Heart right ventricle (tissue), 16 donors: ENCODE data around the gene TBX5. TPM values are rescaled to one million over a fixed set of nuclear protein-coding genes. Genes with fewer than 3 reads are reported as not detected.

Experiments used
- ATAC-seq, 8 donors: fragments of 200-7000 bp; cut with Tn5 transposase; one replicate each; pipeline ENCODE4 v1.9.1; 2020; ENCODE audit warnings: mild to moderate bottlenecking in 8 of 8, moderate library complexity in 8 of 8, moderate number of reproducible peaks in 1 of 8
- DNase-seq, 2 donors: peaks; one replicate each; pipeline ENCODE4 v3.0.0-alpha.2; 2020
- H3K27ac ChIP-seq, 10 donors: fragments of 200-600 bp; sonication (generic) in 2 of 10; one replicate each; pipeline versions ENCODE4 v1.5.0 to v1.8.0; 2020 to 2022; ENCODE audit warnings: mild to moderate bottlenecking in 3 of 10
- H3K27me3 ChIP-seq, 7 donors: fragments of 200-600 bp; one replicate each; pipeline ENCODE4 v1.8.0; 2021 to 2022; ENCODE audit warnings: mild to moderate bottlenecking in 2 of 7
- H3K36me3 ChIP-seq, 9 donors: fragments of 200-600 bp; sonication (generic) in 1 of 9; one replicate each; pipeline versions ENCODE4 v1.5.0 to v1.8.0; 2020 to 2022; ENCODE audit warnings: mild to moderate bottlenecking in 2 of 9
- H3K4me1 ChIP-seq, 9 donors: fragments of 200-600 bp; sonication (generic) in 1 of 9; one replicate each; pipeline versions ENCODE4 v1.5.0 to v1.8.0; 2020 to 2022; ENCODE audit warnings: mild to moderate bottlenecking in 4 of 9
- H3K4me3 ChIP-seq, 10 donors: fragments of 200-600 bp; sonication (generic) in 2 of 10; one replicate each; pipeline versions ENCODE4 v1.5.0 to v1.8.0; 2020 to 2022; ENCODE audit warnings: mild to moderate bottlenecking in 7 of 10, moderate library complexity in 2 of 10
- H3K9me3 ChIP-seq, 11 donors: fragments of 200-600 bp in 10 of 11; sonication (generic) in 2 of 11; one replicate each; pipeline versions ENCODE4 v1.5.0 to v1.8.0; 2013 to 2022; ENCODE audit warnings: mild to moderate bottlenecking in 2 of 11, control low read depth in 1 of 11, moderate library complexity in 1 of 11
- CTCF ChIP-seq, 9 donors: fragments of 200-600 bp; sonication (generic) in 2 of 9; IDR thresholded peaks; one replicate each; pipeline versions ENCODE4 v1.5.0 to v1.8.0; 2021 to 2022; ENCODE audit warnings: antibody characterized with exemption in 9 of 9, mild to moderate bottlenecking in 5 of 9, moderate library complexity in 1 of 9
- WGBS, 2 donors: extraction: QIAGEN DNeasy Blood & Tissue Kit; methylation state at CpG; one replicate each; pipeline ENCODE4 v1.1.7; 2013; ENCODE audit warnings: inconsistent platforms in 1 of 2; 5-methylcytosine and 5-hydroxymethylcytosine counted together
- intact Hi-C, 10 donors: fragments of 100-400 bp; cut with DNase I; formaldehyde crosslinking; loops; one replicate each; pipeline versions ENCODE4 v1.11.1 to v1.14.2; 2022
- polyA plus RNA-seq, 2 donors: library from polyadenylated mRNA; stranded (reverse); fragments of 200-250 nt; gene quantifications; one replicate each; pipeline ENCODE4 v1.2.3, GENCODE V29; 2013
- total RNA-seq, 10 donors: library from RNA; stranded (reverse); fragmentation: NEBNext Ultra II Directional in 3 of 10; extraction: Animal tissue kit (Norgen Biotek cat#: 25700) in 3 of 10; gene quantifications; one replicate each; pipeline versions ENCODE4 v1.2.1 to v1.2.4, GENCODE V29; 2021 to 2023
- donor health status: Arrhythmogenic right ventricular cardiomyopathy.
- donor health status: ischemic (EF 13 %, LVEDD 7.1; RV severe dilation, severe dysfunction).
- donor health status: healthy with polysubstance abuse.
- donor health status: DM: no; HTN: yes; CAD: no.
- donor health status: DM: no; HTN: no; CAD: no.
- donor health status: ischemic (EF 25% LVEDD 6.9; RV normal size, moderate dysfunction).
- donor health status: ischemic (EF 25% LVEDD 5.7; RV mildly dilated, moderate dysfunction).
- donor health status: healthy.
- donor health status: DM: yes; HTN: yes; CAD: no.
- donor health status: Ischemic cardiomyopathy.
- donor health status: ischemic (EF 35%, LVEDD 5.7; RV mildly dilated, moderate dysfunction).
- donor health status: nonischemic (EF 11% LVEDD 7.7; RV severe dilation, severe dysfunction).
- donor health status: DM: yes; HTN: yes; CAD: no.
- donor health status: PGD.
- donor health status: ischemic (EF 29% LVEDD 5.4; RV normal size, mild dysfunction).
- donor health status: nonischemic (EF 23%, LVEDD 6.1; RV moderate dilation, normal function).

Gene TBX5
- total and polyA plus RNA-seq, 12 donors: 4.0 to 70.1 (median 51.4) TPM

DNA sequence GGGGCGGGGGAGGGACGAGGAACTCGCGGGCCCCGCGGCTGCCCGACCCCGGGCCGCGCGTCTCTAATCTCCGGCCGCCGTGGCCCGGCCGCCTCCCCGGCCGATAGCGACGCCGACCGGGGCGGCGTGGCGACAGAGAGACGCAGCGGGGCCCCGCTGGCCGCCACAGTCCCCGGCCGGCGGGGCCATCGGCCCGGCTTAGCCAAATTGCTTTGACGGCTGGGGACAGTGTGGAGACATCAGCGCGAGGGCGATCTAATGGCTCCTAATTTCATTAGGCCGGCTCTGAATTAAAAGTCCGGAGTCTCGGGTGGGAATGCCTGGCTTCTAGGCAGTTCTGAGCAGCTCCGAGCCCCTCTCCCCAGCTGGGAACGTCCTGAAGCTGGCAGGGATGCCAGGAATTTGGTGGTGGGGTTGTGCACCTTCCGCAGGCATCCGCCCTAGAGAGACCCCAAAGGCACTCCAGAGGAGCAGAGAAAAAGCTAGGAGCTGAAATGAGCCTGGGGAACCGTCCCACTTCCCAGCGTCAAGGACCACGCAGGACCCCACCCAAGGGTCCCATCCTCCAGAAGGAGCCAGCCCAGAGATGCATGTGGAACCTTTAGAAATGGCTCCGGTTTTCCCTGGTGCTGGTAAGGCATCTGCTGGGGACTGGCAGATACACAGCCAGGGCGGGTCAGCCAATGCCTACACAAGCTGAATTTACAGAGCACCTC is 9.6 kb downstream of the TBX5 start:
- TF ChIP-seq CTCF (IDR thresholded peaks at IDR 0.05): no peak
- H3K27me3 ChIP-seq: peaks cover 0 to 84% (median 47%) of the 10 kb centered on the region in 7 donors
- ATAC-seq (peak in 2 of 8 donors; percentile 16 to 27), DNase-seq (no peak)
- H3K9me3 ChIP-seq: no peaks in the 10 kb centered on the region
- WGBS, 2 donors: 25 to 46% methylated on average over 50 of the region's 50 CpGs
- intact Hi-C loops: no loop called here
- H3K27ac ChIP-seq: peak overlapping the region in 2 of 10 donors; percentile 14 to 40
- H3K4me1 ChIP-seq: peaks cover 0 to 50% (median 25%) of the 10 kb centered on the region in 9 donors
- peak overlapping the region in 8 of 10 donors; percentile 2 to 28 (median 21) for H3K4me3 ChIP-seq
- peaks cover 0 to 47% (median 0%) of the 10 kb centered on the region in 9 donors for H3K36me3 ChIP-seq

- Histone ChIP-seq H3K27ac (peak overlapping the region in 2 of 10 donors; percentile 14 to 40), H3K4me3 (peak overlapping the region in 7 of 10 donors; percentile 2 to 28 (median 21)), H3K36me3 (peaks cover 0 to 48% (median 0%) of the 10 kb centered on the region in 9 donors), H3K4me1 (peaks cover 0 to 50% (median 28%) of the 10 kb centered on the region in 9 donors), H3K27me3 (peaks cover 0 to 79% (median 43%) of the 10 kb centered on the region in 7 donors), H3K9me3 (no peaks in the 10 kb centered on the region)
- ATAC-seq: peak in 1 of 8 donors; percentile 27
- DNase-seq: no peak
- intact Hi-C loops: no loop called here
- no peak for TF ChIP-seq CTCF (IDR thresholded peaks at IDR 0.05)
- 30 to 56% methylated on average over 17 of the region's 17 CpGs for WGBS, 2 donors
Observed at GRCh38 chr12:114395755-114396152, 10.2 kb downstream of the TBX5 start.

- peaks cover 0 to 73% (median 38%) of the 10 kb centered on the region in 7 donors for H3K27me3 ChIP-seq
- 53 to 70% methylated on average over 6 of the region's 6 CpGs for WGBS, 2 donors
Observed at GRCh38 chr12:114395233-114395632, 10.7 kb downstream of the TBX5 start.

DNA sequence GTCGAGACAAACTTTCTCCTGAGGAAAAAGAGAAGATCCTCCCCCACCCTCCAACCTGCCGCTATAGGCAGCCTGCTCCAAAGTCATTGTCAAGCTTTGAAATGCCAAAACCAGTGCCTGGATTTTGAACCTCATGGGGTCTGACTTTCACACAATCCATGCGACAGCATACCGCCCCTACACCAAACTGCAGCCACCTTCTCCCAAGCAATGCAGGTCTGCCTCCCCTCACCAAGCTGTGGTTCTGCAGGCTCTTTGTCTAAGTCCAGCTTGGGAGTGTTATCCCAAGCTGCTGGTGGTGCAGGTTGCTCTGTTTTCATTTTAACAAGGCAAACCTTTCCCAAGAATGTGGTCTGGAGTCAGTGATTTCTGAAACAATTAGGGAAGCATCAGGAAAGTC is 12.4 kb downstream of the TBX5 start:
- no peaks in the 10 kb centered on the region for H3K9me3 ChIP-seq
- no peak for DNase-seq
- intact Hi-C loops: no loop called here
- H3K27me3 ChIP-seq: peaks cover 0 to 57% (median 24%) of the 10 kb centered on the region in 7 donors
- no peak for ATAC-seq
- 66 to 76% methylated on average over 4 of the region's 4 CpGs for WGBS, 2 donors
- peak overlapping the region in 4 of 10 donors; percentile 47 to 71 (median 65) for H3K27ac ChIP-seq
- peaks cover 3 to 50% (median 29%) of the 10 kb centered on the region in 9 donors for H3K4me1 ChIP-seq
- H3K36me3 ChIP-seq: peaks cover 0 to 40% (median 0%) of the 10 kb centered on the region in 9 donors
- TF ChIP-seq CTCF (IDR thresholded peaks at IDR 0.05): no peak
- H3K4me3 ChIP-seq: no peak overlapping the region

More at GRCh38 chr12:114395233-114395632, 10.7 kb downstream of the TBX5 start:
- Histone ChIP-seq H3K27ac (peak overlapping the region in 1 of 10 donors; percentile 40), H3K4me3 (no peak overlapping the region), H3K9me3 (no peaks in the 10 kb centered on the region), H3K36me3 (peaks cover 0 to 48% (median 0%) of the 10 kb centered on the region in 9 donors), H3K4me1 (peaks cover under 1 to 48% (median 26%) of the 10 kb centered on the region in 9 donors)
- no peak for TF ChIP-seq CTCF (IDR thresholded peaks at IDR 0.05)
- DNase-seq: no peak
- no peak for ATAC-seq
- intact Hi-C loops: no loop called here
